ENCODE measurements around the gene USP13.

GRCh38 chr3:179615458-179616173 is 37.2 kb upstream of the USP13 start:
- no peak for TF ChIP-seq NR2F1 (CRISPR knock-in tag; IDR thresholded peaks at IDR 0.05)
- no peak for TF ChIP-seq CTCF (CRISPR knock-in tag; IDR thresholded peaks at IDR 0.05)

Measured in HepG2 (cell line).